Activated CD4-positive, alpha-beta T cell treated with anti-CD3 and anti-CD28 coated beads, Interleukin-2, amount 50 U/mL, for 24 hours (primary cell): Measurements from ENCODE around the gene CSDE1.

Source experiments
- DNase-seq, 2 donors: peaks; one replicate each; pipeline ENCODE4 v3.0.0-alpha.2; 2020; ENCODE audit warnings: low read depth in 1 of 2, low spot score in 1 of 2

Gene CSDE1

GRCh38 chr1:114750780-114751179, 7.0 kb downstream of the CSDE1 start:
- no peak for DNase-seq

GRCh38 chr1:114749835-114750234, 7.9 kb downstream of the CSDE1 start:
- no peak for DNase-seq

DNA sequence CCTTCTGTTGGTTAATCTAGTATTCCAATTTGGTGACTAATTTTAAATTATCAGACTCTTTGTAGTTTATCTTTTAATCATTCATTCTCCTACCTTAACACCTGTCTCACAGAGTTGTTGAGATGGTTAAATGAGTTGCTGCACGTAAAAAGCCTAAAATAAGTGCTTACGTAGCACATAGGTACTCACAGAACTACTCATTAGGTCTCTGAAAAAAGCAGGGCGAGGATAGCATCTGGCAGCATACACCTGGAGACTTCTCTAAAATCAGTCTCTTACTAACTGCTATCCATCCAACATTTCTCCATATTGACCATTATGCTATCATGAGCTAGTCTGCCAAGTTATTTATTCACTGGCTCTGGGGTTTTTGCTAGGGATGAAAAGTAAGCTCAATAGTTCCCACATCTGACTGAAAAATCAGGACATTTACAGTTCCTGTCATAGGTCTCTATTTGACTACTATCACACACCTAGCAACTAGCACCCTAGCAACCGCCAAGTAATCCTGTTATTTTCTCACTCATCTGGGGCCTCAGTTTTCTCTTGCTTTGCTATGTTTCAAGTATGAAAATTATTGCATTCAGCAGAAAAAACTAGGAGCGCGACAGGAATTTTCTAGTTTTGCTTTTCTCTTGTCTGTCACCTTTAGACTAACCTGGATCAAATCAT, 11.2 kb downstream of the CSDE1 start:
- DNase-seq: no peak

- no peak for DNase-seq
Observed at GRCh38 chr1:114745291-114745690, 12.5 kb downstream of the CSDE1 start.

DNA sequence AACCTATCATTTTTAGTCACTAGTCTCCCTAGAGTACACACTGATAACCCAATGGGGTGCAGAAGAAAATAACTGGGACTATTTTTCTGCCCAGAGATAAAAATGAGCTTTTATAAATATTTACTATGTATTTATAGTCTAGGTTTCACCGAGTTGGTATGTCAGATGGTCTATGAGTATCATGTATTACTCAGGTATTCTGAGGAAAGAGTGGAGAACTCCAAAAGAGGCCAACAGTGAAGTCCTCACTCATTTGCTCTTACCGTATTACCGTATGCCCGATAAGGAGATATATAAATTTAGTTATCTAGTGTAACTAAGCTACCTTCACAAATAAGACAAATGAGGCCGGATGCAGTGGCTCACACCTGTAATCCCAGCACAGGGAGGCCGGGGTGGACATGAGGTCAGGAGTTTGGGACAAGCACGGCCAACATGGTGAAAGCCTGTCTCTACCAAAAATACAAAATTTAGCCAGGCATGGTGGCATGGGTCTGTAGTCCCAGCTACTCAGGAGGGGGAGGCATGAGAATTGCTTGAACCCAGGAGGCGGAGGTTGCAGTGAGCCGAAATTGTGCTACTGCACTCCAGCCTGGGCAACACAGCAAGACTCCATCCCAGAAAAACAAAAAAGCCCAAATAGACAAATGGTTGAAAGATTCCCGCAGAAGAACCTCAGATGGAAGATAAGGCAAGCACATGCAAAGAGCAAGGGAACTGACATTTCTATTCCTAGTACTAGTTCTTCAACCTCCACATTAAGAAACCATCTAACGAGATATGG, 15.6 kb downstream of the CSDE1 start:
- no peak for DNase-seq

DNA sequence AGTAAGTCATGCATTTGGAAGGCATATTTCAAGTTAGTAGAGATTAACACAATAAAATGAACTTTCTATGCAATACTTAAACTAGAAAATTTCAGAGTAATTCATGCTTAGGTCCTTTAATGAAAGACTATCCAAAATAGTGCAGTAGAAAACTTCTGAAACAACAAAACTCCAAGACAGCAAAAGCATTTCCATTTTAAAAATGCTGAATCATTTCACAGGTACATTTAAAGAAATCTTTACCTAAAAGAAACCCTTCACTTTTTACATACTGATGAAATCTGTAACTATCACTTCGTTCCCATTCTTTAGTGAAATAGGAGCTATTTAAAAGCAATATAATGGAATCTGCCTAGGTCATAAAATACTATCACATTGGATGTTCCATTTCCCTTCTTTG, 17.5 kb downstream of the CSDE1 start:
- DNase-seq: no peak

- DNase-seq: no peak
Observed at GRCh38 chr1:114737314-114737849, 20.4 kb downstream of the CSDE1 start.

DNA sequence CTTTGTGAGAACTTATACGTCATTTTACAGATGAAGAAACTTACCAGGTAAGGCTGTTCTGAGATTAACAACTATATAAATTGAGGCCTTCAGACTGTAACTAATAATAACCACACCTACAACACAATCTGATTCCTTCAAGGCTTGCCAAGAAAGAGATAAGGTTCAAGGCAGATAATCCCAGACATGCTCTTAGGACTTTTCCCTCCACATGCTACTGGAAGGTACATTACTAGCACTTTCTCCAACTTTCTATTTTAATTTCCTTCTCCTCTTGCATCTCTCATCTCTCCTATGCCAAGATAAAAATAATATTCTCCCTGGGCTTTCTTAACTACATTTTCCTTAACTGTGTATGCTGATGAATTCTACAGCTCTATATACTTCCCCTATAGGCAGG, 22.3 kb downstream of the CSDE1 start:
- DNase-seq: no peak

- no peak for DNase-seq
Observed at GRCh38 chr1:114729782-114730181, 28.0 kb downstream of the CSDE1 start.

DNA sequence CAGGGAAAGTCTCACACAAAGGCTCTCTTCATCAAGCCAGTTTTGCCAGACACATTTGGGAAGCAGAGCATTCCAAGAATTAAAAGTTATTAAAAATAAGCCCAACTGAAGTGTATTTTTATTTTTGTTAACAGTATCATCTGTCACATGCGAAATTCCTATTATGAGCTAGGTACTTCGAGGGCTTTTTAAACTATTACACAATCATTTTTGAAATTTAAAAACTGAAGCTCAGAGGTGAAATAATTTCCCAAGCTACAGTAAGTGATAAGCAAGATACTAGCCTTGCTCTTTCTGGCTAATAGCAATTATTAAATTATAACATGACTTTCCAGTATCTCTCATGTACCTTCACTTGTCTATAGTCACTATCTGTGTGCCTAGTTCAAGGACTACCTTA, 29.2 kb downstream of the CSDE1 start:
- DNase-seq: no peak

- no peak for DNase-seq
Observed at GRCh38 chr1:114725230-114725629, 32.6 kb downstream of the CSDE1 start.

DNA sequence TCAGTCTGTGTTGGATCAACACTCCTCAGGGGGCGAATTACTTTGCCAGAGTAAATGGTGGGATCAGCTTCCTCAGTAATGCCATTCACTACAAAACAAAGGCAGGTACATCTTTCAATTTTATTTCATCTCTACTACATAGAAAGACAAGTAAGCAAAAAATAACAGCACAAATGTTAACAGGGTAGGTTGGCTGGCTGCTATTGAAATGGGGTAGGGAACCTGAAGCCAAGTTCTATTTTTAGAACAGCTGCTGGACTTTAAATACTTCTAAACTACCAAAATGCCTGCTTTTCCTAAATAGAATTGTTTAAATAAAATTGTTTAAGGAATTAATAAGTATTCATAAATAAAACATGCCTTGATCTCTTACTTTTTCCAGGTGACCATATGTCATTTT, 33.9 kb downstream of the CSDE1 start:
- DNase-seq: no peak

GRCh38 chr1:114723457-114723856, 34.3 kb downstream of the CSDE1 start:
- no peak for DNase-seq

DNA sequence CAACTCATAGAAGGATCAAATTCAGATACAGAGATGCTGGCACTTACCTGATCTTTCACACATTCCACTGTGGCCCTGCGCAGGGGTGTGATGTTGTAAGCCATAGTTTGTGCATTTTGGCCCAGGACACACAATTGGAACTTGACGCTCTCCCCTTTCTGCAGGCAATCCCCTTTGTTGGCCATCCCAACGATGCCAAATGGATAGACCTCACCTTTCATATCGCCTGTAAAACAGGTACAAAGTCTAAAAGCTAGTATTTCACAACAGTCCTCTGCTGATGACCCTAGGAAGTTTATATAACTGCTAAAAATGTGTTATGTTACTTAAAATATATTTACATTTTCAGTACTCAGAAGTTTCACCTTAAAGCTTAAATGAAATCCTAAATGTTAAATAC, 37.3 kb downstream of the CSDE1 start:
- DNase-seq: no peak

- no peak for DNase-seq
Observed at GRCh38 chr1:114719424-114719787, 38.4 kb downstream of the CSDE1 start.

- DNase-seq: peak in 1 of 2 donors; percentile 18
Observed at GRCh38 chr1:114718661-114719423, 38.9 kb downstream of the CSDE1 start.

DNA sequence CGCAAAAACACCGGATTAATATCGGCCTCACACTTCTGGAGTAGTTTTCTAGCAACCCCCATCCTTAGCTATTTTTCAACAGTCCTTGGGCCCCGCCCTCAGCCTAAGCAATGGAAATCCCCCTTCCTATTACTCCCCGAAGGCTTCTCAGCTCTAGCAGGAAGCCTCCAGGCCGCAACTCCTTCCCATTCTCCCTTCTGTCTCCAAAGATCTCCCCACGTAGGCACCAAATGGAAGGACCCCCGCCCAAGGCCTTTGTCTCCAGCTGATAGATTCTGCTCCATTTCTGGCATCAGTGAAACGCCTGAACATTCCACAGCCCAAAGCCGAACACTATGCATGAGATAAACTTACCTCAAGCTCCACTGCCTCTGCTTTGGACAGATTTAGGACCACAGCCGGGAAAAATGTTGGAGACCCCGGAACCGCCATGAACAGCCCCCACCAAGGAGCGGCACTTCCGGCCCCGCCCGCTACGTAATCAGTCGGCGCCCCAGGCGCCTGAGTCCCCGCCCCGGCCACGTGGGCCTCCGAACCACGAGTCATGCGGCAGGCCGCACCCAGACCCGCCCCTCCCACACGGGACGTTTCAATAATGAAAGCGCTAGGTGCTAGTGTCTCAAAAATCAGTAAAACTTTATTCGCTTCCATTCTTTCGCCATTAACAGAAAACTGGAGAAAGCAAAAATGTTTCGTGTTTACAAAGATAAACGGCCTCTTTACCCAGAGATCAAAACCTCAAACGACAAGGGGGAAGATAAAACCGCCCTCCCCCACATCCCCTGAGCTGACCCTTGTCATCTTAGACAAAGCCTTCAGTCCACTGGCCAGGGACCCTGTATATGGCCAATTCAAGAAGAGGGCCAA, 41.2 kb downstream of the CSDE1 start, which contains the start of gene NRAS:
NRAS (minus strand) TSS at position 468 of the 867 bp plus-strand sequence. CDS start 611 bp downstream, outside the sequence.
- DNase-seq: peak; percentile 93 to 94

DNA sequence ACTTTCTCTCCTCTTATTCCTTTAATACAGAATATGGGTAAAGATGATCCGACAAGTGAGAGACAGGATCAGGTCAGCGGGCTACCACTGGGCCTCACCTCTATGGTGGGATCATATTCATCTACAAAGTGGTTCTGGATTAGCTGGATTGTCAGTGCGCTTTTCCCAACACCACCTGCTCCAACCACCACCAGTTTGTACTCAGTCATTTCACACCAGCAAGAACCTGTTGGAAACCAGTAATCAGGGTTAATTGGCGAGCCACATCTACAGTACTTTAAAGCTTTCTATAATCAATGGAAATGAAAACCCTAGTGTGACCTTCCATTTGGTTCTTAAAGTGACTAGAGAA, 41.9 kb downstream of the CSDE1 start:
- DNase-seq: no peak

- no peak for DNase-seq
Observed at GRCh38 chr1:114712977-114713376, 44.8 kb downstream of the CSDE1 start.

DNA sequence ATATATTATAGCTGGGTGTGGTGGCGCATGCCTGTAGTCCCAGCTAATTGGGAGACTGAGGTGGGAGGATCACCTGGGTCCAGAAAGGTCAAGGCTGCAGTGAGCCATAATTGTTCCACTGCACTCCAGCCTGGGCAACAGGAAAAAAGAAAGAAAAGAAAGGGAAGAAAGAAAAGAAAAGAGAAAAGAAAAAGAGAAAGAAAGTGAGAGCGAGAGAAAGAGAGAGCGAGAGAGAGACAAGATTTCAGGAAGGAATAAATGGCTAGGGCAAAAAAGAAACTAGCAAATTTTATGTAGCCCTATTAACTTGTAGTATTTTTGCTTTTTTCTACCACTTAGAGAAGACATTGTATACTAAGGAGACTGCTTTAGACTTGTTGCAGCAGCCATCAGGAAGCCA, 47.4 kb downstream of the CSDE1 start:
- DNase-seq: no peak

DNA sequence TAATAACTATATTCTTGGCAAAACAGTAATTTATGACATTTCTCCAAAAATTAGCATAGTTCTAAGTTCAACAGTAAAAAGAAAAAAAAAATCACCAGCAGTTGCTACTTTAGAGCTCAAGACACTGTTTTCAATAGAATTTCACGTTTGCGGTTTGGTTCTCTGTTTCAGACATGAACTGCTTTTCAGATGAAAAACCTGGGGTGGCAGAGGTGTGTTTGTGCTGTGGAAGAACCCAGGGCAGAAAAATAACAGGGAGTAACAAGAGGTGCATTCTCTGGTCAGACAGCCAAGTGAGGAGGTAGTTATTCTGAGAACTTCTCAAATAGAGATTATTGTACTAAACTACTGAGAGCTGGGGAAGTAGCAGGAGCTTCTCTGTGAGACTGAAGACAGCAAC, 50.2 kb downstream of the CSDE1 start:
- DNase-seq: no peak
